Ectodermal cell (in vitro differentiated cells): Measurements from ENCODE around the gene GPC3.

Source experiments
- H3K27ac ChIP-seq: 2 replicates; pipeline ENCODE4 v1.7.0; 2013; ENCODE audit warnings: mild to moderate bottlenecking, low read depth, low read length; ENCODE audit not compliant: insufficient read depth, poor library complexity, severe bottlenecking
- H3K27me3 ChIP-seq: 2 replicates; pipeline ENCODE4 v1.7.0; 2013; ENCODE audit warnings: mild to moderate bottlenecking, low read length; ENCODE audit not compliant: insufficient read depth, control insufficient read depth, poor library complexity, severe bottlenecking
- H3K36me3 ChIP-seq: one replicate; pipeline ENCODE4 v1.7.0; 2013; ENCODE audit warnings: low read length; ENCODE audit not compliant: control insufficient read depth, insufficient read depth
- H3K4me1 ChIP-seq: one replicate; pipeline ENCODE4 v1.7.0; 2013; ENCODE audit warnings: low read length; ENCODE audit not compliant: control insufficient read depth, insufficient read depth
- H3K4me3 ChIP-seq: 2 replicates; pipeline ENCODE4 v1.7.0; 2013; ENCODE audit warnings: low read depth, low read length, control low read depth; ENCODE audit not compliant: insufficient read depth
- H3K9me3 ChIP-seq: 2 replicates; pipeline ENCODE4 v1.7.0; 2013; ENCODE audit warnings: mild to moderate bottlenecking, low read length, moderate library complexity; ENCODE audit not compliant: control insufficient read depth
- WGBS, 2 experiments: methylation state at CpG; one replicate each; pipeline ENCODE4 v1.1.7; 2013; ENCODE audit warnings: missing lambda C conversion rate in 2 of 2; 5-methylcytosine and 5-hydroxymethylcytosine counted together

GPC3 gene

DNA sequence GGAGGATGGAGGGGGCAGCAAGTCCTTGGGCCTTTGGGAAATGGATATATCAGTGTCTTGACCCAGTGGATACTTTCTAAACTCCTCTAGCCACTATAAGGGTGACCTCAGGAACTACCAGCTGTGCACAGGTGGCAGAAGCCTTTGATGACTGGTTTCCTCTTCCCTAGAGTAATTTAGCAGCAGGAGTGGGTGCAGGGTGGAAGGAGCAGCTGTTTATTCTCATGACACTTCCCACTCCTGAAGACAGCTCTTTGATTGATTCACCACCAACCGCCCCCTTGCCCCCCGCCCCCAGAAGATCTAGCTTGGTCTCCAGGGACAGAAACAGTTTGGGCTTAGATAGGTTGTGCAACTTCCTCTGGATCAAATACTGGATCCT, 63.0 kb downstream of the GPC3 start:
- no peaks in the 10 kb centered on the region for H3K36me3 ChIP-seq
- H3K27me3 ChIP-seq = no peaks in the 10 kb centered on the region
- H3K4me3 ChIP-seq = no peak overlapping the region
- no peak overlapping the region for H3K27ac ChIP-seq
- H3K4me1 ChIP-seq = peaks cover 3% of the 10 kb centered on the region
- H3K9me3 ChIP-seq = no peaks in the 10 kb centered on the region
- WGBS, 2 experiments = 93% methylated on average over 2 of the region's 2 CpGs; no CpG with 5 or more reads in 1 of the 2 experiments

DNA sequence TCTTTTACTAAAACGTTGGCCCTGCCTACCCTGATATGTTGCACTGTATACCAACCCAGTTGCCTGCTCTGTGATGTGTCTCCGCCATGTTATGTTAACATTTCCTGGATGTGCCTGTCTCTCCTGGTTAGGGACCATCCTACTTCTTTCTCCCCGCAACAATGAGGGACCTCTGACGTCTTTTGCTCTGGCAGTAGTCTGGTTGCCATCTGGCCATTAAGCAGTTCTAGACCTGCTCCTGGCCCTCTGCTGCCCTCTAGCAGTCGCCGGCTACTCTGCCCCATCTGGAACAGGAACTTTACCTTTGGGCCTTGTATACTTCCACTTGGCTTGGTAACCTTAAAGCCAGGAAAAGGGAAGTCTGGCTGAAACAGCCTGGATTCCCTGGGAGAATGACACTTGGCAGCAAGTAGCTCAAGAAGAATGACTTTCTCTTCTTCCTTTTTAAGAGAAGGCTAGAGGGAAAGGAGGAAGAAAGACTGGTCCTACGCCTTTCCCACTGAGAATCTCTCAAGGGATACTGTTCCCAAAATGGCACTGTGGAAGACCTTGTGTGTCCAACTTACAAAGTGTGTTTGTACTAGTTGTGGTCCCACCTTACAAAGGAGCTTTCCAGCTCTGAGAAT, 63.5 kb downstream of the GPC3 start:
- Histone ChIP-seq H3K27me3 (no peaks in the 10 kb centered on the region), H3K27ac (no peak overlapping the region), H3K4me1 (peaks cover 3% of the 10 kb centered on the region), H3K9me3 (no peaks in the 10 kb centered on the region), H3K4me3 (no peak overlapping the region), H3K36me3 (no peaks in the 10 kb centered on the region)
- 50 to 53% methylated on average over 7 of the region's 7 CpGs for WGBS, 2 experiments

DNA sequence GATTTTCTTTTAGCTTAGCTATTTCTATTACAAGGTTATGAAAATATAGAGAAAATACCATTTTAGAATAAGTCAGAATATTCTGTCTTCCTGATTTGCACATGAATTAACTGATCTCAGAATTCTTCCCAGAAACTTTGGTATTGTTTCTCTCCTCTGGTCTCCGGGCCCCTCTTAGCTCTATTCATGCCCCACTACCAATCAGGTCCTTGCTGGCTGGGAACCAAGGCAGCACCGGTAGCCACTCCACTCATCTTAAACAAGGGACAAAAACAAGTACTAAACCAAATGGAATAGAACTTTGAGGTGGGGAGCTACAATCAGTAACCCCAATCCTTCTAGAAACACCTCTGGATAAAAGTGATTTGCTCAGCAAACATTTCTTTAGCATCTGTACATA, 64.3 kb downstream of the GPC3 start:
- Histone ChIP-seq H3K27ac (no peak overlapping the region), H3K4me3 (no peak overlapping the region), H3K36me3 (no peaks in the 10 kb centered on the region), H3K4me1 (peaks cover 3% of the 10 kb centered on the region), H3K27me3 (no peaks in the 10 kb centered on the region), H3K9me3 (no peaks in the 10 kb centered on the region)
- 16% methylated on average over 2 of the region's 2 CpGs; no CpG with 5 or more reads in 1 of the 2 experiments for WGBS, 2 experiments

DNA sequence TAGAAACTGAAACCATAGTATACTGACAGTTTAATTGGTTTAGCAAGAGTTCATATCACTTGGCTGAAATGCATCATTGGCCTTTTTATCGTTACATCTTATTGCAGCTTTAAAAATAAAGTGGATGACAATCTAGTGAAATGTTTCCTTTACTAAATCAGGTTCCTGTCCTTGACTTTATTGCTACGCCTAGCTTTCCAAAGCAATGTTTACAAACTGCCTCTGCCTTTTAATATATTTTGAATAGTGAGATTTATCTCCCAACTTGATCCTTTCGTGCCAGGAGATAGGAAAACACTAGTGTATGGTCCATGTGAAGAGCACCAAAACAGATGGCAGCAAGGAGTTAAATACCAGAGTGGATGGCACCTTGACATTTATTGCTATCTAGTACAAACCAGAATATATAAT, 67.0 kb downstream of the GPC3 start:
- Histone ChIP-seq H3K9me3 (no peaks in the 10 kb centered on the region), H3K4me3 (no peak overlapping the region), H3K27me3 (no peaks in the 10 kb centered on the region), H3K27ac (no peak overlapping the region), H3K4me1 (peaks cover 5% of the 10 kb centered on the region), H3K36me3 (no peaks in the 10 kb centered on the region)
- WGBS, 2 experiments = 100% methylated on average over 1 to 3 of the region's 3 CpGs

DNA sequence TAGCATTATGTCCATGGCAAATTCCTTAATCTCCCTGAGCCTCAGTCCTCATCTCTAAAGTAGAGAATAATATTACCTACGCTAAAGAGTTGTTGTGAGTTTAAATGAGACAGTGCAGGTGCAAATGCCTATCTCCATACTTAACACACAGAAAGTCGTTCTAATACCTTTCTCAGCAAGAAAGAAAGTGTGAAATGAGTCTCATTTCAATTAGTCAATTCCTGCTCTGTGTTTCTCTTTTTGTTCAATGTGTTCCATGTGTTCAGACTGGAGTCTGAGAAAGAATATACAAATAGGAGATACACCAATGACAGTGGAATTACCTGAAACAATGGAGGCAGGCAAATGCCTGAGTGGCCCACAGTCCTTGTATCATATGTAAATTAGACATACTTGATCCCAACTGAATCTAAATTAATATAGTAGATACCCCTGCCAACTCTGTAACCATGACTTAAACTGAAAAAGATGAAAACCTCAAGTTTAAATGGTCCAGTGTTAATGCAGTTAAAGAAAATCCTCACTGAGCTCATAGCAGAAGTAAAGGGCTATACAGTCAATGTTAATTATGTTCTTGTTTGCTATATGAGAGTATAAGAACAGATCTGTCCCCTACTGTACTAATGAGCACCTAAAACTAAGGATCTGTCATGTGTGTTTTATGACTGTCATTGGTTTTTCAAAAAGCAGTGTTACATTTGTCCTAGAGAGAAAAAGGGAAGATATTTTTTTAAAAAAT, 68.2 kb downstream of the GPC3 start:
- no peak overlapping the region for H3K27ac ChIP-seq
- peaks cover 7% of the 10 kb centered on the region for H3K4me1 ChIP-seq
- no peaks in the 10 kb centered on the region for H3K27me3 ChIP-seq
- H3K4me3 ChIP-seq = no peak overlapping the region
- 94% methylated on average over 2 of the region's 2 CpGs; no CpG with 5 or more reads in 1 of the 2 experiments for WGBS, 2 experiments
- H3K9me3 ChIP-seq = no peaks in the 10 kb centered on the region
- H3K36me3 ChIP-seq = no peaks in the 10 kb centered on the region

DNA sequence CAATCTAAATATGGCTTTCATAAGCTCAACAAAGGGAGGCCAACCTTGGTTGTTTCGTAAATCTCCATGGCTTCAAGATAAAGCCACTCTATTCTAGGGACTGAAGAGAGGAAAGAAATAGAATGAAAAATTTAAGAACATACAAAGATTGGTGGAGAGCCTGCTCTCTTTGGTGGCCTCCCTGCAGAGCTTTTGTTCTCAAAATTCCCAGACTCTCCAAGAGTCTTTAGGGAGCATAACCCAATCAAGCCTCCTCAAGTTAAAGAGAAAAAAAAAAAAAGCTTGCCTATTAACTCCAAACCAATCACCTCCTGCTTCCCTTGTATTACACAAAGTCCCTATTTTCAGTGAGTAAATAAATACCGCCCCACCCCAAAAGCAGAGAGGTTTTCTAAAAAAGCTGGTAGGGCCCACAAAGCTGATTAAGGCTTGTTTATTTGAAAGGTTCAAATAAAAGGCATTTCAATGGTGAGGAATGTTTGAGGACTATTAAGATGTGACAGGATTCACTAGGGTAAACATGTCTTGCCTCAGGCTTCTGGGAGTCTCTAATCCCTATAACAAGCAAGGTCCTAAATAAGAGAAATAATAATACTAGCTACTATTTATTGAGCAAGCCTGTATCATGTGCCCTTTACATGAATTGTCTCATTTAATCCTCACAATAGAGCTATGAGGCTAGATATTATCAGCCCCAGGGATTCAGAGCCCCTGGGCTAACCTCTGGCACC, 71.6 kb downstream of the GPC3 start:
- H3K9me3 ChIP-seq = no peaks in the 10 kb centered on the region
- no peak overlapping the region for H3K4me3 ChIP-seq
- H3K4me1 ChIP-seq = peaks cover 5% of the 10 kb centered on the region
- H3K36me3 ChIP-seq = no peaks in the 10 kb centered on the region
- 0% methylated on average over 1 of the region's 2 CpGs; no CpG with 5 or more reads in 1 of the 2 experiments for WGBS, 2 experiments
- no peaks in the 10 kb centered on the region for H3K27me3 ChIP-seq
- H3K27ac ChIP-seq = peak overlapping the region; percentile 50

DNA sequence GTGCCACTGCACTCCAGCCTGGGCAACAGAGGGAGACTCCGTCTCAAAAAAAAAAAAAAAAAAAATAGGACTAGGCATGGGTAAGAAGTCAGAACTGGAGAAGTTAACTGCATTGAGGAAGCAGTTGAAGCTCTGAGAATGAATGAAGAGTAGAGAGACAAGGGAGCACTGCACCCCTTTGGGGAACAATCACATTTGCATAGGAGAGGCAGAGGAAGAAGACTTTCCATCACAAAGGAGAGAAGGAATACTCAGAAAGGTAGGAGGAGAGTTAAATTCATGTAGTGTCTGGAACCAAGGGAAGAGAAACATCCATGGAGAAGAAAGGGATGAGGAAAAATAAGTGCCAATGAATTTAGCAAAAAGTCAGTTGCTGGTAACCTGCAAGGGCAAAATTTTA, 72.4 kb downstream of the GPC3 start:
- WGBS, 2 experiments = 18 to 33% methylated on average over 1 of the region's 1 CpG
- H3K27me3 ChIP-seq = no peaks in the 10 kb centered on the region
- peaks cover 5% of the 10 kb centered on the region for H3K4me1 ChIP-seq
- H3K27ac ChIP-seq = no peak overlapping the region
- H3K36me3 ChIP-seq = no peaks in the 10 kb centered on the region
- no peak overlapping the region for H3K4me3 ChIP-seq
- H3K9me3 ChIP-seq = no peaks in the 10 kb centered on the region

DNA sequence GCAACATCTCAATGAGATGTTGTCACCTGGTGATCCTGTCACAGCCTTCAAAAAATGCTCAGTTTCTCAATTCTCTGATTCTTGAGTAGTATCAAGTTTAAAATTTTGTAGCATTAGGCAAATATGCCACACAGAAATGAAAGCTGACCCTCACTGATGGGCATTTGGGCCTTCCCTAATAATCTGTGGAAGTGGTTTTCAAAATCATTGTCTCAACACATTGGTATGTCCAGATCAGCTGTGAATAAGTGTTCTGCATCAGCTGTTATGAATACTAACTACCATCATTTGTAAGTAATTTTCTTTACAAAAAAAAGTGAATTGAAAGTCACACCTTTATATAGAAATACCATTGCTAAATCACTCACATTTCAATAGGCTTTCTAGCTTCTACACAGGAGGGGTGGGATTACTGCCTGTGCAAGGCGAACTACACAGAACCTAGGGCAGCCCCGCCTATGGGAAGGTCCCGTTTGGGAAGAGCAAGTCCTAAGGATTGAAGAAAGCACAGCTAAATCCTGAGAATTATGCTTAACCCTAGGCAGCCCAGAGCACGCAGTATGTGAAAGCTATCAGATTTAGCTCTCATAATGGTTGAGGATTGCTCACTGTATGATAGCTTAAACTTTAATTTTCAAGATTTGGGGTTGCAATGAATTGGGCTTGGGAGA, 73.4 kb downstream of the GPC3 start:
- Histone ChIP-seq H3K4me1 (peaks cover 5% of the 10 kb centered on the region), H3K27me3 (no peaks in the 10 kb centered on the region), H3K36me3 (no peaks in the 10 kb centered on the region), H3K9me3 (no peaks in the 10 kb centered on the region), H3K27ac (no peak overlapping the region), H3K4me3 (no peak overlapping the region)
- 41 to 58% methylated on average over 4 of the region's 4 CpGs for WGBS, 2 experiments

DNA sequence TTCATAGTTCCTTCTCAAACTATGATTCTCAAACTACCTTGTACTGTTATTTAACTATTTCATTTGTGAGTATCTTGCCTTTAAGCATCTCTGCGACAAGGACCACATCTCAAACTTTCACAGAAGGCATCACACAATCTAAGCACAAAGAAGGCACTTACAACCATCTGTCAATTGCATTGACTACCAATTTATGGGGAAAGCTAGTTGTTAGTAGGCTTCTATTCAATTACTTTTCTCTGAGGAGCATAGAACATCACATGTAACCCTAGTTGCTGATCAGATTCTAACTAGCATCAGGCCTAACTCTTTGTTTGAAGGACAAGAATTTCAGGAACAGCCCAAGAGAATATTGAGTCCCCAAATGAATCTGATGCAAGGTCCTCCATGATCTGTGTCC, 74.9 kb downstream of the GPC3 start:
- Histone ChIP-seq H3K27ac (no peak overlapping the region), H3K9me3 (no peaks in the 10 kb centered on the region), H3K36me3 (no peaks in the 10 kb centered on the region), H3K27me3 (no peaks in the 10 kb centered on the region), H3K4me3 (no peak overlapping the region), H3K4me1 (peaks cover 5% of the 10 kb centered on the region)
- 100% methylated on average over 1 of the region's 1 CpG; no CpG with 5 or more reads in 1 of the 2 experiments for WGBS, 2 experiments

DNA sequence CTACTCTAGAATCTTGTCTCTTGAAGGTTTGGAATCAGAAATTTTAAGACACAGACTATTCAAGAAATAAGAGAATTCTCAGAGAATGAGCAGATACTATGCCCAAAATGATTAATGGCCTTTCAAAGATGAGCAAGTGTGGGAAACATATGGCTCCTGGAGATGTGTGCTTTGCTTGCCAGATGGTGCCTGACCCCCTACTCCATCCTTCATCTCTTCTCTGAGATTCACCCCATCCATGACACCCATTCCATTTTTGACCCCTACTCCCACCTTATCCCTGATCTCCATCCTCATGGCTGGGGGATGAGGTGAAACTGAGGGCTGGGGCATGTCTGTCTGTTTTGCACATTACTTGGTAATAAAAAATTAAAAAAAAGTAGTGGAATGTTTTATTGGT, 75.5 kb downstream of the GPC3 start:
- Histone ChIP-seq H3K27ac (no peak overlapping the region), H3K27me3 (no peaks in the 10 kb centered on the region), H3K4me1 (peaks cover 5% of the 10 kb centered on the region), H3K36me3 (no peaks in the 10 kb centered on the region), H3K9me3 (no peaks in the 10 kb centered on the region), H3K4me3 (no peak overlapping the region)
